Stimulated activated CD8-positive, alpha-beta memory T cell treated with anti-CD3 and anti-CD28 coated beads, Interleukin-7, amount 100 ng/mL, for 1 hour (primary cell): ENCODE results near the gene ATP11A.
"Not testable (repeated sequence)": the region's sequence is repeated elsewhere in the genome, so short reads cannot be mapped to it uniquely, and the experiment has no call there.

ENCODE experiments used
- DNase-seq, 2 donors: peaks; one replicate each; pipeline ENCODE4 v3.0.0-alpha.2; 2020; ENCODE audit warnings: low read depth in 2 of 2

ATP11A gene

GRCh38 chr13:112863356-112863755 lies 173.5 kb downstream of the ATP11A start:
- DNase-seq, result not testable (repeated sequence)

GRCh38 chr13:112865478-112865877 lies 175.6 kb downstream of the ATP11A start:
- DNase-seq, result not testable (repeated sequence)

GRCh38 chr13:112867301-112867711 lies 177.5 kb downstream of the ATP11A start:
- DNase-seq, result no peak

GRCh38 chr13:112868308-112868707 lies 178.5 kb downstream of the ATP11A start:
- DNase-seq, result no peak

- DNase-seq, result no peak
Observed at GRCh38 chr13:112869202-112870050, 179.6 kb downstream of the ATP11A start.

- DNase-seq, result no peak
Observed at GRCh38 chr13:112870051-112870331, 180.2 kb downstream of the ATP11A start.

GRCh38 chr13:112870737-112871287 lies 181.0 kb downstream of the ATP11A start:
- DNase-seq, result no peak

- no peak for DNase-seq
Observed at GRCh38 chr13:112871742-112872141, 181.9 kb downstream of the ATP11A start.

GRCh38 chr13:112872657-112873631 lies 183.1 kb downstream of the ATP11A start:
- DNase-seq, result not testable (repeated sequence)

- peak; percentile 28 to 65 for DNase-seq
Observed at GRCh38 chr13:112873851-112874750, 184.3 kb downstream of the ATP11A start.

GRCh38 chr13:112874751-112875300 lies 185.0 kb downstream of the ATP11A start:
- no peak for DNase-seq

GRCh38 chr13:112875627-112876026 lies 185.8 kb downstream of the ATP11A start:
- no peak for DNase-seq

- DNase-seq, result no peak
Observed at GRCh38 chr13:112876305-112877000, 186.6 kb downstream of the ATP11A start.

- DNase-seq, result no peak
Observed at GRCh38 chr13:112877066-112877465, 187.2 kb downstream of the ATP11A start.

GRCh38 chr13:112877539-112877938 lies 187.7 kb downstream of the ATP11A start:
- no peak for DNase-seq

GRCh38 chr13:112877976-112878955 lies 188.4 kb downstream of the ATP11A start:
- no peak for DNase-seq

- DNase-seq, result no peak
Observed at GRCh38 chr13:112879283-112879833, 189.5 kb downstream of the ATP11A start.

GRCh38 chr13:112880221-112880641 lies 190.4 kb downstream of the ATP11A start:
- no peak for DNase-seq
